H9 (cell line): ENCODE measurements around the gene BDH1. TPM values are rescaled to one million over a fixed set of nuclear protein-coding genes. Genes with fewer than 3 reads are reported as not detected.

Experiments
- DNase-seq: peaks from one replicate; pipeline ENCODE4 v3.0.0-alpha.2; 2017
- H2AFZ ChIP-seq: one replicate; pipeline ENCODE4 v1.6.1; 2013; ENCODE audit warnings: mild to moderate bottlenecking, low read length, control low read depth, moderate library complexity
- H2AK5ac ChIP-seq: 2 replicates; pipeline ENCODE4 v1.6.1; 2013; ENCODE audit warnings: low read length, control low read depth, mixed read lengths; ENCODE audit not compliant: insufficient read length
- H2BK120ac ChIP-seq: one replicate; pipeline ENCODE4 v1.6.1; 2013; ENCODE audit warnings: low read depth, mild to moderate bottlenecking, low read length, control low read depth, inconsistent platforms; ENCODE audit not compliant: poor library complexity, severe bottlenecking
- H2BK12ac ChIP-seq: 2 replicates; pipeline ENCODE4 v1.6.1; 2013; ENCODE audit warnings: low read length, control low read depth, mixed read lengths, low read depth; ENCODE audit not compliant: insufficient read length
- H2BK15ac ChIP-seq: 2 replicates; pipeline ENCODE4 v1.6.1; 2013; ENCODE audit warnings: low read depth, low read length, control low read depth
- H2BK20ac ChIP-seq: one replicate; pipeline ENCODE4 v1.6.1; 2013; ENCODE audit warnings: low read depth, mild to moderate bottlenecking, low read length, control low read depth, inconsistent platforms; ENCODE audit not compliant: poor library complexity, severe bottlenecking
- H2BK5ac ChIP-seq: 2 replicates; pipeline ENCODE4 v1.6.1; 2013; ENCODE audit warnings: low read length, control low read depth, mixed read lengths; ENCODE audit not compliant: insufficient read length
- H3K14ac ChIP-seq: 2 replicates; pipeline ENCODE4 v1.6.1; 2013; ENCODE audit warnings: low read length, control low read depth; ENCODE audit not compliant: insufficient read depth
- H3K18ac ChIP-seq: 2 replicates; pipeline ENCODE4 v1.6.1; 2013; ENCODE audit warnings: low read depth, mild to moderate bottlenecking, mixed read lengths, low read length, control low read depth; ENCODE audit not compliant: insufficient read length
- H3K23ac ChIP-seq: 2 replicates; pipeline ENCODE4 v1.6.1; 2013; ENCODE audit warnings: low read length, control low read depth, mixed read lengths, low read depth; ENCODE audit not compliant: insufficient read length
- H3K23me2 ChIP-seq: 2 replicates; pipeline ENCODE4 v1.6.1; 2013; ENCODE audit warnings: low read depth, mild to moderate bottlenecking, mixed read lengths, low read length, control low read depth; ENCODE audit not compliant: insufficient read length, poor library complexity, severe bottlenecking
- H3K27ac ChIP-seq: 2 replicates; pipeline ENCODE4 v1.5.1; 2013; ENCODE audit warnings: low read length, control low read depth, mixed read lengths, low read depth; ENCODE audit not compliant: insufficient read length
- H3K27me3 ChIP-seq: 2 replicates; pipeline ENCODE4 v1.6.1; 2013; ENCODE audit warnings: low read length, control low read depth, inconsistent platforms; ENCODE audit not compliant: insufficient read depth
- H3K4ac ChIP-seq: 2 replicates; pipeline ENCODE4 v1.6.1; 2013; ENCODE audit warnings: low read depth, mild to moderate bottlenecking, control low read depth, inconsistent platforms, low read length, moderate library complexity
- H3K4me1 ChIP-seq: 2 replicates; pipeline ENCODE4 v1.6.1; 2013; ENCODE audit warnings: low read length, control low read depth, inconsistent platforms; ENCODE audit not compliant: insufficient read depth
- H3K4me2 ChIP-seq: 2 replicates; pipeline ENCODE4 v1.6.1; 2013; ENCODE audit warnings: low read length, control low read depth, mixed read lengths; ENCODE audit not compliant: insufficient read length, insufficient read depth
- H3K56ac ChIP-seq: 2 replicates; pipeline ENCODE4 v1.6.1; 2013; ENCODE audit warnings: low read depth, mild to moderate bottlenecking, mixed read lengths, low read length, control low read depth; ENCODE audit not compliant: insufficient read length
- H3K79me1 ChIP-seq: 2 replicates; pipeline ENCODE4 v1.6.1; 2013; ENCODE audit warnings: low read depth, mild to moderate bottlenecking, moderate library complexity, low read length, control low read depth, inconsistent platforms; ENCODE audit not compliant: insufficient read depth, poor library complexity, severe bottlenecking
- H3K79me2 ChIP-seq: 2 replicates; pipeline ENCODE4 v1.6.1; 2013; ENCODE audit warnings: low read length, control low read depth, inconsistent platforms; ENCODE audit not compliant: insufficient read depth
- H3K9ac ChIP-seq: 2 replicates; pipeline ENCODE4 v1.6.1; 2013; ENCODE audit warnings: low read length, control low read depth, mixed read lengths; ENCODE audit not compliant: insufficient read length; ENCODE audit errors: extremely low read depth
- H3K9me3 ChIP-seq: one replicate; pipeline ENCODE4 v1.6.1; 2013; ENCODE audit warnings: low read depth, low read length, inconsistent platforms; ENCODE audit not compliant: control insufficient read depth
- H3T11ph ChIP-seq: one replicate; pipeline ENCODE4 v1.6.1; 2013; ENCODE audit warnings: mild to moderate bottlenecking, low read length, control low read depth, inconsistent platforms
- H4K20me1 ChIP-seq: one replicate; pipeline ENCODE4 v1.6.1; 2013; ENCODE audit not compliant: control insufficient read depth, insufficient read length, insufficient read depth
- H4K5ac ChIP-seq: 2 replicates; pipeline ENCODE4 v1.6.1; 2013; ENCODE audit warnings: low read depth, mild to moderate bottlenecking, mixed read lengths, low read length, control low read depth; ENCODE audit not compliant: insufficient read length
- H4K8ac ChIP-seq: replicated peaks from 2 replicates; pipeline ENCODE4 v1.6.1; 2013; ENCODE audit warnings: low read length, control low read depth, mixed read lengths, low read depth; ENCODE audit not compliant: insufficient read length
- H4K91ac ChIP-seq: 2 replicates; pipeline ENCODE4 v1.6.1; 2013; ENCODE audit warnings: low read depth, mild to moderate bottlenecking, moderate library complexity, mixed read lengths, low read length, control low read depth; ENCODE audit not compliant: insufficient read length
- H3K27ac Mint-ChIP-seq, 3 experiments: 2 replicates in 2 of 3; 3 replicates in 1 of 3; pipeline ENCODE4 v1.8.0; 2020 to 2021; ENCODE audit warnings: mixed read lengths in 3 of 3, mild to moderate bottlenecking in 1 of 3, moderate library complexity in 1 of 3
- H3K27me3 Mint-ChIP-seq: 2 replicates; pipeline ENCODE4 v1.8.0; 2021; ENCODE audit warnings: low read depth, mild to moderate bottlenecking, moderate library complexity, mixed read lengths
- H3K36me3 Mint-ChIP-seq, 3 experiments: 2 replicates in 2 of 3; 3 replicates in 1 of 3; pipeline ENCODE4 v1.8.0; 2020 to 2021; ENCODE audit warnings: low read depth in 3 of 3, mixed read lengths in 3 of 3; ENCODE audit not compliant: insufficient read depth in 1 of 3
- H3K4me1 Mint-ChIP-seq, 2 experiments: 2 replicates each; pipeline ENCODE4 v1.8.0; 2020; ENCODE audit warnings: mixed read lengths in 2 of 2
- H3K4me3 Mint-ChIP-seq, 2 experiments: 2 replicates in 1 of 2; 3 replicates in 1 of 2; pipeline ENCODE4 v1.8.0; 2020 to 2021; ENCODE audit warnings: mild to moderate bottlenecking in 2 of 2, mixed read lengths in 2 of 2, moderate library complexity in 1 of 2
- H3K9me3 Mint-ChIP-seq, 2 experiments: 2 replicates in 1 of 2; 3 replicates in 1 of 2; pipeline ENCODE4 v1.8.0; 2020; ENCODE audit warnings: mild to moderate bottlenecking in 2 of 2, mixed read lengths in 2 of 2, moderate library complexity in 1 of 2
- CTCF ChIP-seq: fragments of 200-600 bp; sonication (generic); conservative IDR thresholded peaks from 3 replicates; pipeline ENCODE4 v1.8.0; 2021; ENCODE audit warnings: antibody characterized with exemption, mild to moderate bottlenecking
- WGBS: extraction: QIAGEN DNeasy Blood & Tissue Kit; methylation state at CpG from one replicate; pipeline ENCODE4 v1.1.7; 2013; ENCODE audit warnings: missing lambda C conversion rate, low lambda C conversion rate, mixed read lengths; ENCODE audit not compliant: insufficient read length; ENCODE audit errors: extremely low coverage; 5-methylcytosine and 5-hydroxymethylcytosine counted together
- total RNA-seq: library from RNA; stranded (reverse); gene quantifications from 2 replicates; pipeline ENCODE4 v1.2.1, GENCODE V29; 2021

BDH1 gene
- total RNA-seq, 1 experiment from 2014 or later: 23.8 TPM

GRCh38 chr3:197472151-197472550 lies 83.6 kb downstream of the BDH1 start:
- Histone ChIP-seq H3T11ph (no peak overlapping the region), H3K23me2 (no peaks in the 10 kb centered on the region), H3K79me1 (no peaks in the 10 kb centered on the region), H4K8ac (no peak overlapping the region), H2BK120ac (no peak overlapping the region), H3K4me1 (no peaks in the 10 kb centered on the region; the same call in 1 of the 2 replicates), H3K4ac (no peak overlapping the region), H3K9me3 (no peaks in the 10 kb centered on the region), H3K9ac (no peak overlapping the region), H2BK12ac (no peak overlapping the region), H2AK5ac (no peak overlapping the region), H2BK5ac (no peak overlapping the region), H4K5ac (no peak overlapping the region), H2BK20ac (no peak overlapping the region), H3K56ac (no peak overlapping the region), H3K79me2 (no peaks in the 10 kb centered on the region), H2AFZ (no peak overlapping the region), H3K4me2 (no peak overlapping the region), H4K91ac (no peak overlapping the region), H4K20me1 (no peaks in the 10 kb centered on the region), H3K18ac (no peak overlapping the region), H3K23ac (no peak overlapping the region), H3K14ac (no peak overlapping the region), H3K27me3 (no peaks in the 10 kb centered on the region), H3K27ac (no peak overlapping the region), H2BK15ac (no peak overlapping the region)
- Mint-ChIP-seq H3K36me3 (no peaks in the 10 kb centered on the region; a peak in 1 of 7 replicates), H3K4me1 (peaks cover 31 to 32% of the 10 kb centered on the region in 2 experiments), H3K9me3 (no peaks in the 10 kb centered on the region), H3K27ac (no peak overlapping the region), H3K4me3 (no peak overlapping the region), H3K27me3 (peaks cover 6% of the 10 kb centered on the region)
- no peak for DNase-seq
- WGBS: no CpG with 5 or more reads among the region's 2 CpGs
- no peak for TF ChIP-seq CTCF
